Kidney capillary endothelial cell (primary cell): ENCODE data around the gene PIEZO1.

ENCODE experiments used
- DNase-seq: peaks from one replicate; pipeline ENCODE4 v3.0.0-alpha.2; 2018; ENCODE audit warnings: low spot score

Gene PIEZO1

GRCh38 chr16:88718178-88718577 is 66.8 kb downstream of the PIEZO1 start:
- DNase-seq: no peak

GRCh38 chr16:88716601-88717001 is 68.4 kb downstream of the PIEZO1 start:
- DNase-seq: no peak

- no peak for DNase-seq
Measured at GRCh38 chr16:88716201-88716600, 68.8 kb downstream of the PIEZO1 start.

- DNase-seq: no peak
Measured at GRCh38 chr16:88715312-88716190, 69.5 kb downstream of the PIEZO1 start.

GRCh38 chr16:88714420-88715302 is 70.4 kb downstream of the PIEZO1 start:
- DNase-seq: no peak

GRCh38 chr16:88713568-88714419 is 71.2 kb downstream of the PIEZO1 start:
- DNase-seq: no peak

GRCh38 chr16:88713054-88713453 is 72.0 kb downstream of the PIEZO1 start:
- no peak for DNase-seq

- DNase-seq: no peak
Measured at GRCh38 chr16:88712362-88712979, 72.5 kb downstream of the PIEZO1 start.

GRCh38 chr16:88711750-88712340 is 73.2 kb downstream of the PIEZO1 start:
- no peak for DNase-seq

GRCh38 chr16:88710556-88710955 is 74.5 kb downstream of the PIEZO1 start:
- DNase-seq: no peak

GRCh38 chr16:88706965-88707826 is 77.8 kb downstream of the PIEZO1 start:
- DNase-seq: no peak

- peak; percentile 83 for DNase-seq
Measured at GRCh38 chr16:88706229-88706964, 78.6 kb downstream of the PIEZO1 start, which contains the start of the genes CTU2 and RNF166. TSS of gene CTU2 (plus strand) at chr16:88706503. CDS start at chr16:88706531, 28 bp downstream. TSS of gene RNF166 (minus strand) at chr16:88706408. CDS start at chr16:88706325, 83 bp downstream.

- DNase-seq: no peak
Measured at GRCh38 chr16:88705801-88706228, 79.2 kb downstream of the PIEZO1 start.

- DNase-seq: no peak
Measured at GRCh38 chr16:88705076-88705684, 79.8 kb downstream of the PIEZO1 start.

GRCh38 chr16:88703486-88704309 is 81.3 kb downstream of the PIEZO1 start:
- DNase-seq: peak; percentile 67

GRCh38 chr16:88702371-88703210 is 82.4 kb downstream of the PIEZO1 start:
- no peak for DNase-seq
